K562 (cell line): ENCODE data around the gene FSTL3. TPM values are rescaled to one million over a fixed set of nuclear protein-coding genes. Genes with fewer than 3 reads are reported as not detected.

Experiments used
- ZFP36 ChIP-seq: fragments of 150-350 bp; IDR thresholded peaks from 2 replicates; pipeline ENCODE4 v1.6.1; 2018; ENCODE audit warnings: low read length, low read depth; ENCODE audit not compliant: partially characterized antibody
- polyA plus RNA-seq, 8 experiments: library from polyadenylated mRNA; depleted of rRNA in 4 of 8; stranded (reverse) in 5 of 8; unstranded in 3 of 8; fragments of >200 nt; fragmentation: Nextera tagmentation in 2 of 8; fragmentation: Illumina TruSeq in 1 of 8; extraction: Ambion mirVana in 2 of 8; extraction: Trizol in 1 of 8; gene quantifications; 2 replicates each; pipeline versions ENCODE4 v1.2.1 to v1.2.3, GENCODE V29; 2011 to 2014; ENCODE audit warnings: inconsistent platforms in 1 of 8, missing spikeins in 1 of 8
- total RNA-seq, 7 experiments: library from RNA; depleted of rRNA in 6 of 7; stranded (reverse); fragments of >200 nt in 6 of 7; fragmentation: Illumina TruSeq in 2 of 7; extraction: Trizol in 2 of 7; gene quantifications; 2 replicates each; pipeline versions ENCODE4 v1.2.1 to v1.2.3, GENCODE V29; 2011 to 2021; ENCODE audit warnings: low replicate concordance in 1 of 7
- TF ChIP-seq, protein P1 (sequence below): IDR thresholded peaks from 2 replicates; pipeline ENCODE4 v1.6.1; 2011; ENCODE audit warnings: borderline replicate concordance, low read depth, mild to moderate bottlenecking, moderate library complexity, low read length; ENCODE audit not compliant: insufficient read depth, poor library complexity, severe bottlenecking
- TF ChIP-seq, protein P2 (sequence below), 2 experiments: IDR thresholded peaks; 2 replicates each; pipeline ENCODE4 v1.6.1; 2011; ENCODE audit warnings: borderline replicate concordance in 1 of 2, control low read depth in 1 of 2, low read depth in 1 of 2, low read length in 1 of 2, mild to moderate bottlenecking in 1 of 2, mixed read lengths in 1 of 2, moderate library complexity in 1 of 2; ENCODE audit not compliant: insufficient read depth in 1 of 2, insufficient read length in 1 of 2, poor library complexity in 1 of 2, severe bottlenecking in 1 of 2; ENCODE audit errors: extremely low read depth in 1 of 2

FSTL3 gene
- total and polyA plus RNA-seq, 9 of the 15 experiments (the other 6 are each of a cell fraction or from before 2014, with no cell fraction given): 0.35 to 6.8 (median 4.2) TPM; not detected in 1

DNA sequence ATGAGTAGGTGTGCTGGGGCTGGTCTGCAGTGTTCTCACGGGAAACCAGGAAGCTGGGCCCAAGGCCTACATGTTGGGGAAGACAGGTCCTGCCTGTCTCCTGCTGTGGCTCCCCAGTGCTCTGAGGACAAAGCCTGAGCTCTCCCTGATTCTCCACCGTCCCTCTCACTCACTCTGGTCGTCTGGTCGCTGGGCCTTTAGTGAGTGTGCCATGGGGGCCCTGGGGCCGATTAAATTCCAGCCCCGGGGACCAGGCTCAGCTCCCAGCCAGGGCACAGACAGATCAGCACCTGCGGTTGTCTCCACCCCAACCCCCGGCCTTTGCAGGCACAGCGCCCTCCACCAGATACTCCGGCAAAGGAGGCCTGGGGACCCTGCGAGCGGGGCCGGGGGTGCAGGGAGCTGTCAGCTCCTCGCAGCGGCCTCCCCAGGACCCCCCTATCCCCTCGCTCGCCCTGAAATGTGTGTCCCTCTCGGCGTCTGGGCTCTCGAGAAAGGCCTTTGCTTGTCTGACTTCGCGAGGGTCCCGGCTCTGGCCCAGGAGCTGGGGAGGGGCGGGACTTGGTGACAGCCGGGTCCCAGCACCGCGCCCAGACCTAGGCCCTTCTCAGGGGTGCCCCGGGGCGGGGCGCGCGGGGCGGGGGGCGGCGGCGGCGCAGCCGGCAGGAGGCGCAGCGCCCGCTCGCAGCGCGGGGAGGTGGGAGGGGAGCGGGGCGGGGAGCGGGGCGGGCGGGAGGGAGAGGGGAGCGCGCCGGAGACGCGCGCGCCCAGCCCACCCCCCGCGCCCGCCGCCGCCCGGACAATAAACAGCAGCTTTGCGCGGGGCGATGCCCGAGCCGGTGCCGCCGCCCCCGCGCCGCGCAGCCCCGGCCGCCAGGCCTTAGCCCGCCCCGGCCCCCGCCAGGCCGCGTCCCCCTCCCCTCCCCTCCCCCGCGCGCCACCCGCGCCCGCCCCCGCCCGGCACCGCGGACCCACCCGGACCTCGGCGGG lies 32.3 kb downstream of the FSTL3 start, which contains the start of gene PALM (continued):
- TF ChIP-seq, protein P1, sequence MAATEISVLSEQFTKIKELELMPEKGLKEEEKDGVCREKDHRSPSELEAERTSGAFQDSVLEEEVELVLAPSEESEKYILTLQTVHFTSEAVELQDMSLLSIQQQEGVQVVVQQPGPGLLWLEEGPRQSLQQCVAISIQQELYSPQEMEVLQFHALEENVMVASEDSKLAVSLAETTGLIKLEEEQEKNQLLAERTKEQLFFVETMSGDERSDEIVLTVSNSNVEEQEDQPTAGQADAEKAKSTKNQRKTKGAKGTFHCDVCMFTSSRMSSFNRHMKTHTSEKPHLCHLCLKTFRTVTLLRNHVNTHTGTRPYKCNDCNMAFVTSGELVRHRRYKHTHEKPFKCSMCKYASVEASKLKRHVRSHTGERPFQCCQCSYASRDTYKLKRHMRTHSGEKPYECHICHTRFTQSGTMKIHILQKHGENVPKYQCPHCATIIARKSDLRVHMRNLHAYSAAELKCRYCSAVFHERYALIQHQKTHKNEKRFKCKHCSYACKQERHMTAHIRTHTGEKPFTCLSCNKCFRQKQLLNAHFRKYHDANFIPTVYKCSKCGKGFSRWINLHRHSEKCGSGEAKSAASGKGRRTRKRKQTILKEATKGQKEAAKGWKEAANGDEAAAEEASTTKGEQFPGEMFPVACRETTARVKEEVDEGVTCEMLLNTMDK: peak; percentile 35
- TF ChIP-seq, protein P2, sequence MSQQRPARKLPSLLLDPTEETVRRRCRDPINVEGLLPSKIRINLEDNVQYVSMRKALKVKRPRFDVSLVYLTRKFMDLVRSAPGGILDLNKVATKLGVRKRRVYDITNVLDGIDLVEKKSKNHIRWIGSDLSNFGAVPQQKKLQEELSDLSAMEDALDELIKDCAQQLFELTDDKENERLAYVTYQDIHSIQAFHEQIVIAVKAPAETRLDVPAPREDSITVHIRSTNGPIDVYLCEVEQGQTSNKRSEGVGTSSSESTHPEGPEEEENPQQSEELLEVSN (IDR thresholded peaks at IDR 0.05; ENCODE audit: borderline replicate concordance in 1 of 2, extremely low read depth in 1 of 2, insufficient read depth in 1 of 2, insufficient read length in 1 of 2, low read depth in 1 of 2, low read length in 1 of 2, poor library complexity in 1 of 2, severe bottlenecking in 1 of 2): peak in 1 of 2 experiments; percentile 15
- TF ChIP-seq ZFP36: peak; percentile 41
